ENCODE measurements around the gene PLVAP.
"Not testable (repeated sequence)": the region's sequence is repeated elsewhere in the genome, so short reads cannot be mapped to it uniquely, and the experiment has no call there.

The PLVAP gene

DNA sequence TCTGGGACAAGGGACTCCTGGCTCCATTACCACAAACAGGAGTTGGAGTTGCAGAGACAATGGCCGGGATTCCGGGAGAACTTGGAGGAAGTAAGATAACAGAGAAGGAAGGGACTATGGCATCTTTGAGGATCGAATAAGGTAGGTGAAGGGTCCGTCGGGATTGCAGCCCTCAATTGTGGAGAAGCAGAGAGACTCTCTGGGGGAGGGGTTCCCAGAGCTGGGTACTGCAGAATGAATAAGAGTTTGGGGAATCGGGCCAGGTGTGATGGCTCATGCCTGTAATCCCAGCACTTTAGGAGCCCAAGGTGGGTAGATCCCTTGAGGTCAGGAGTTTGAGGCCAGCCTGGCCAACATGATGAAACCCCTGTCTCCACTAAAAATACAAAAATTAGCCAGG is 24.5 kb upstream of the PLVAP start:
- no peak for DNase-seq (ENCODE audit: low read depth)

DNA sequence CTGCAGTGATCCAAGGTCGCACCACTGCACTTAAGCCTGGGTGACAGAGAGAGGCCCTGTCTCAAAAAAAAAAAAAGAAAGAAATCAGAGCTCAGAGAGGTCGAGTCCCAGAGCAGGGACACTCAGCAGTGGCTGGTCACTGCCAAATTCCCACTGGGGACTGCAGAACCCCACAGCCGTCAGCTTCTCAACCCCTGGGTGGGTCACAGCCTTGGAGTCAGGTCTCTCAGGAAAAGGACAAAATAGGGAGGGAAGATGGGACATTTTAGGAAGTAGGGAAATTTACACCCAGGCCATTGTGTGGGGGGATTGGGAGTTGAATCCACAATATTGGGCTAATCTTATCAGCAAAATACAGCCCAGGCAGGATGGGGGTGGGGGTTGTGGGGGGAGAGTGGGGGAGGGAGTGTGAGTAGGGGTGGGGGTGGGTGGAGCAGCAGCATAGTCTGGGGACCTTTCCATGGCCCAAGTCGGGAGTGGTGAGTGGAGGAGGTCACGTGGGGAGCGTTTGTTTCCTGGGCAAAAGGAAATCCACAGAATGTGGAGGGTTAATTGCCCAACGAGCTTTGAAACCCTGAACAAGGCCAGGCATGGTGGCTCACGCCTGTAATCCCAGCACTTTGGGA is 21.9 kb upstream of the PLVAP start:
- DNase-seq (ENCODE audit: low read depth) = no peak

DNA sequence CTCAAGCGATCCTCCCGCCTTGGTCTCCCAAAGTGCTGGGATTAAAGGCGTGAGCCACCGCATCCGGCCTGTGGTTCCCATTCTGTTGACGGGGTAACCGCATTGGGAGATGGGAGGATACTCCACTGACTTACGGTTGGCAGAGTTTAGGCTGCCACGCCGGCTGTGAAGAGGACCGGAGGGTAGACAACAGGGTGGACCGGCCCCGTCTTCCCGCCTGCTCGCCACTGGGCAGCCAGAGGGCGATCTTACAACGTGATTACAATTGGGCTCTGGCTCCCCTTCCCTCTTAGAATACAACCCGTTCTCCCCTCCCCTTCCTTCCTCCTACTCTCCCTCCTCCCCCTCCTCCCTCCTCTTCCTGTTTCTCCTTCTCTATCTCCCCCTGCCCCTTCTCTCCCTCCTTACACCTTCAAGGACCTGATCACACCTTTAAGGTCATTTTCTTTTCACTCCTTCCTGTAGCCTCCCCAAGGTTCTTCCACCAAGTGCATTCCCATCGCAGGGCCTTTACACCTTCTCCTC is 17.8 kb upstream of the PLVAP start:
- DNase-seq (ENCODE audit: low read depth) = peak; percentile 72

DNA sequence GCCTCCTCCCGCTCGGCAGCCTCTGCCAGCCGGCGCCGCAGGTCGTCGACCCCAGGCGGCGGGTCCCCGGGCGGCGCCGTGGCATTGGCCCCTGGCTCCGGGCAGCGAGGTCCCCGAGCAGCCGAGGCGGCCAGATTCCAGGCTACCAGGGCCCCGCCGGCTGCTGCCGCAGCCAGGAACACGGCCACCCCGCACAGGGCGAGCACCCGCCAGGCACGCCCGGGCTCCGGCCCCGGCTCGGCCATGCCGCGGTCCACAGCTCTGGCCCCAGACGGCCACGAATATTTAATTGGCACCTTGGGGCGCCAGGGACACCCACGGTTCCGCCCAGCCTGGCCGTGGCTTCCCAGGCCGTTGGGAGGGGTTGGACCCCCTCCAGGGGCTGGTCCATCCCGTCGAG is 16.8 kb upstream of the PLVAP start, which contains the start of gene CCDC194:
CCDC194 (minus strand) TSS at position 283 of the 400 bp plus-strand sequence; CDS start at position 245, 38 bp downstream.
- no peak for DNase-seq (ENCODE audit: low read depth)

DNA sequence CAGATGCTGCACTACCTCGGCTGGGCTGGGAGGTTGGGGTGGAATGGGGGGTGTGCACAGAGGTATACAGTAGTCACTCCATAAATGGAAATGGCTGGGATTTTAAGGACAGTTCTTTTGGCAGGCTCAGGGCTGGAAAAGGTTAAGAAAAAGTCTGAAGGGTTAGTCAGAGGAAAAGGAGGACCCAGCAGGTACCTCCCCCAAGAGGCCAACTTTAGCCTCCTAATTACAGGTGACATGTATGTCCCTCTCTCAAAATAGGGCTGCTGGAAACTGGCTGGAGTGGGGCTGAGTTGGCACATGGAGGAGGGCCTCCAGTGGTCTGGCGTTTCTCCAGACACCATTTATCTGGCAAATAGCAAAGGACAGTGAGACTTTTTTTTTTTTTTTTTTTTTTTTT is 15.9 kb upstream of the PLVAP start:
- no peak for DNase-seq (ENCODE audit: low read depth)

DNA sequence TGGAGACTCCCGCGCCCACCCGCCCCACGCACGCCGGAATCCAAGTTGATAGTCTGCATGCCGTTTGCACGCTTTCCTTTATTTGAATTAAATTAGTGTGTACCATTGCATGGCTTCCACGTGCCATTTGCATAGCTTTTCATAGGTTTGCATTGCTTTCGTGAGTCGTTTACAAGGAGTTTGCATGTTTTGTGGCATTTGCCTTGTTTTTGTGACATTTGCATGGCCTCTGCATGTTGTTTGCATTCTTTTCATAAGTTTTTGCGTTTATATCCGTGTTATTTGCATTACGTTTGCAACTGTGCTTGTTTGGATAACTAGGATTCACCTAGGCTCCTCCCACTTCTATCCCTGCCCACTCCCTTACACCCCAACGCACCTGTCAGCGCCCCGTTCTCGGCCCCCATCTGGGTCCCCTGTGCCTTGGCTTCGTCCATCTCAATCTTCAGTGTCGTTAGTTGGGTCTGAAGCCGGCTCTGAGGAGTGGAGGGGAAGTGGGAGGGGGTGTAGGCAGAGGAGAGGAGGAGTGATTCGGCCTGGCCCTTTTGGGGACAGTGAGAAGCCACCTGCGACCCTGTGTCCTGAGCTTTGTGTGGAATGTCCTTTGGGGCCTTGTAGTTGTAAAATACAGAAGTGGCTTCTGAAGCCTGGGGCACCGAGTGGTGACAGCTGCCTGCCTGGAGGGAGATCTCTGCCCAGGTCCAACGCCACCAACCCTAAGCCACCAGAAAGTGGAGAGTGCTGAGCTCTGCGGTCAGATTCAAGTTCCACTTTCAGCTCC is 14.4 kb upstream of the PLVAP start:
- DNase-seq (ENCODE audit: low read depth) = no peak

DNA sequence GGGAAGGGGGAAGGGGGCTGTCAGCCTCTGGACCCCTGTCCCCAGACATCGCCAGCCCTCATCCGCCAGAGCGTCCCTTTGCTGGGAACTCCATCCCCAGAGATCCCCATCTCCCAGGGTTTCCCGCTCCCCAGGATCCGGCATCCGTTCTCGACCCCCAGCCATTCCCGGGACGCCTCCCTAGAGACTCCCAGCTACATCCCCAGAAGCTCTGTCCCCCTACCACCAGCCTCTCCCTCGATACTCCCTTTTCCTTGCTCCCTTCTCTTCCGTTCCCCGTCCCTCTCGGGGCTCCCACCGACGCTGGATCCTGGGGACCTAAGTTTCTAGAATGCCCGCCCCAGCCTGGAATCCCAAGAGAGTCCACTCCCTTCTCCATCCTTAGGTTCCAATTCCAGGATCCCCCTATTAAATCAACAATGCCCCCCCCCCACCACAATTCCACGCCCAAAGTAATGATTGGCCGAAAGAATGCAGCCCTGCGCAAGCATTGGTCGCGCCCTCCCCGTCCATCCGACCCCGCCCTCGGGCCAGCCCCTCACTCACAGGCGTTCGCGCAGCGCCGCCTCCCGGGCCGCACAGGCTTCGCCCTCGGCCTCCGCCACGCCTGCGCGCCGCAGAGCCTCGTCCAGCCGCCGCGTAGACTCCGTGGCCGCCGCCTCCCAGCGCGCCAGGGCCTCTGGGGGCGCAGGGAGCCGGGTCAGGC is 13.7 kb upstream of the PLVAP start:
- peak; percentile 91 for DNase-seq (ENCODE audit: low read depth)

DNA sequence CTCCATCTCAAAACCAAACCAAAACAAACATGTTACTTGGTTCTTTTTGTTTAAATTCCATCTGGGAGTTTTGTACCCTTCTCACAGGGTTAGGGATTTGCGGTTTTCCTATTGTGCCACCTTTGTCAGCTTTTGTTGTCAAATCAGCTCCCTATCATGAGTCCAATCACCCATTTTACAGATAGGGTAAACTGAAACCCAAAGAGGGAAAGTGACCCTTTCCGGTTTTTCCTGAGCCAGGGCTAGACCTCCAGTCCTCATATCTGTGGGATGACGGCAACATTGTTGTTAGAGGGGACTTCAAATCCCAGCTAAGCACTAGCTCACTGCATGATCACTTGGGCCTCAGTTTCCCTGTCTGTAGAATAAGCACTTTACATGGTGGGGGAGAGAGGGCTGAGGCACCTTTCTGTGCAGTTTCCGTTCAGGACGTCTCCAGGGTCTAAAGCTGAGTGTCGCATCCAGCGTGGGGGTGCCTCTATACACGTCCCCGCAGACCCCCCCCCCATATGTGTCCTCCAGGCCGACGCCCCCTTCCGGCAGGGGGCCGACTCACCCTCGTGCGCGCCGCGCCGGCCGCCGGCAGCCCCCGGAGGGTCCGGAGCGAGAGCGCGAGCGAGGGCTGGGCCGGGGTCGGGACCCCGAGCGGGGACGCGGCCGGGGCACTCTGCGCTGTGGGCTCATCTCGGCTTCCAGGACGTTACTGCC is 13.0 kb upstream of the PLVAP start:
- no peak for DNase-seq (ENCODE audit: low read depth)

DNA sequence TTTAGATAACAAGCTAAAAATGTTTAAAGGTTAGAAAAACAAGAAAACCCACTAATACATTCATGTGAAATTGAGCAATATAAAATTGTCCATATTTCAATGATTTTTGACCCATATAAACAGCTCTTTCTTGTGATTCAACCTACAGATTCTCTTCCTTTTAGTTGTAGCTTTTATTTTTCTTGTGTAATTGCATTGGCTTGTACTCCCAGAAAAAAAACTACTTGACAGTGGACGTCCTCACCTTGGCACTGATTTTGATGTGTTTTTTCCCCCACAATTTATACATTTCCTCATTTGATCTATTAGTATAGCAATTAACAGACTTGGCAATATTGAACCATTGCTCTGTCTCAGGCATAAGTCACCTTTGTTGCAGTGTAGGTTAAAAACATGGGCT is 12.1 kb upstream of the PLVAP start:
- DNase-seq (ENCODE audit: low read depth) = no peak

DNA sequence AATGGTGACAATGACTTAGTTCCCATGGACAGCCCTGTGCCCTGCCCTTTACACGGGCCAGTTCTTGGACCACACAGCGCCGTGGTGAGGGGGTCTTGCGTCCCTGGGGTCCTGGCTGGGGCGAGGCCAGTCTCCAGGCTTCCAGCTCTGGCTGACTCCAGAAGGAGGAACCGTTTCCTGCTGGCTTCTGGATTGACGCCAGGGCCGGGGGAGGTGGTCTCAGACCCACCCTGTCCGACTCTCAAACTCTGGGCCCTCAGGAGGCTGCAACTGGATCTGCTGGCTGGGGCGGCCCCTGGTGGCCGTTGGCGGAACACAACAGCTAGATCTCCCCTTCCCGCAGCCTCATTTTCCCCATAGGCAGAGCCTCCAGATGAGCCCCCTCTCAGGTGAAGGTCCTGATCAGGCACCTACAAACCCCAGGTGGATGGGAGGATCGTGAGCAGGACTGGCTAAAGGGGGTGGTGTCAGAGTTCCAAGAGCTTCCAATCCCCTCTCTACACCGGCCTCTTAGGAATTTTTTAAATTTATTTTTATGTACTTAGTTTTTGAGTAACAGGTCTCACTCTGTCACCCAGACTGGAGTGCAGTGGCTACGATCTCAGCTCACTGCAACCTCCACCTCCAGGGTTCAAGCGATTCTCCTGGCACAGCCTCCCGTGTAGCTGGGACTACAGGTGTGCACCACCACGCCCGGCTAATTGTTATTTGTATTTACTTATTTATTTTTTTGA is 8.9 kb upstream of the PLVAP start:
- peak; percentile 58 for DNase-seq (ENCODE audit: low read depth)

DNA sequence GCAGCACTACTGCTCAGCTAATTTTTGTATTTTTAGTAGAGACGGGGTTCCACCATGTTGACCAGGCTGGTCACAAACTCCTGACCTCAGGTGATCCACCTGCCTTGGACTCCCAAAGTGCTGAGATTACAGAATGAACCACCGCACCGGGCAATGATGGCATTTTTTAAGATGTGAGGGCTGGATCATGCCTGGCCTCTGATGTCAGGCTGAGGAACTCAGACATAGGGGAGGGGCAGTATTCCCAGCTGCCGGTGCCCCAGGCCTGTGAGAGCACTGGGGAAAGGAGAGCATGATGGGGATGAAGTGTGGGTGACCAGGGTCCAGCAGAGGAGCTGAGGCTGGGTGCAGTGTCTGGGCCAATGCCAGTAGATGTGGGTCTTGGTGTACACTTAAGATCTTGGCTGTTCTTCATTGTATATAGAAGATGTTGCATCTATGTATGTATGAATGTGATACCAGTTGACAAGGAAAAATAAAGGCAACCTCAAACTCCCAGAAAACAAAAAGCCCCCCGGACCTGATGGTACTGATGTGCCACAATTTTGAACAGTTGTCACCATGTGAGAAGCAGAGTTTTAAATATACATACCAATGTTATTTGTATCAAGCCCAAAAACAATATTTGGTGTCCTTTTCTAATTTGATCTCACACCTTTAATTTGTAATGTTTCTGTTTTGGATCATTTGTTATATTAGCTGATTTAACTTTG is 3.4 kb upstream of the PLVAP start:
- DNase-seq (ENCODE audit: low read depth) = no peak

DNA sequence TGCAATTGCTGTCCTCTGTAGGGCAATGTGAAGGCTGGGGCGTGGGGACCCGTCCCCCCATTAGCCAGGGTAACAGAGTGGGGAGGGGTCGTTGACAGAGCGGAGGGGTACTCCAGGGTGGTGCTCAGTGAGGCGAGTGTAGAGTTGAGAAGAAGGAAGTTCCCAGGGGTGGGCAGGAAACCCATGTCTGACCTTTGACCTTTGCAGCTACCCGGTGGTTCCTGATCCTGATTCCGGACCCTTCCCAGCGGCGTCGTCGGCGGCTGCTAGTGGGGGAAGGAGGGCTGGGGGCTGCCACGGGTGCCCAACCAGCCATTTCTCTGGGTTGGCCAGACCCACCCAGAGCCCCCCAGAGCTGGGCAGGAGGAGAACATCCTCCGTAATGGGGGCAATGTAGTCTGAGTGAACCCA is 2.1 kb upstream of the PLVAP start:
- DNase-seq (ENCODE audit: low read depth) = no peak

DNA sequence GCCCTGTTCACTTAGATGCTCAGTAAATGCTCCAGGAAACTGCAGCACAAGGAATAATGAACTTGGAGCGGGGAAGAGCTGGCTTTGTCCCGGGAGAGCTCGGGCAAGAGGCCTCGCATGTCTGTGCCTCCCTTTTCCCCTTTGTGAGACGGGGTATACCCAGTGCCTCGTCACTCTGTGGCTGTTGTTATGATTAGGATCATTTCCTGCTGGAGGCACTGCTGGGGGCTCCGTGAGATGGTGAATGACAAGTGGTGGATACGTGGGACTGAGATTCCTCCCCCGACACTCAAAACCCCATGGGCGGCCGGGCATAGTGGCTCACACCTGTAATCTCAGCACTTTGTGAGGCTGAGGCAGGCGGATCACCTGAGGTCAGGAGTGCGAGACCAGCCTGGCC is 1.1 kb upstream of the PLVAP start:
- DNase-seq (ENCODE audit: low read depth) = no peak

DNA sequence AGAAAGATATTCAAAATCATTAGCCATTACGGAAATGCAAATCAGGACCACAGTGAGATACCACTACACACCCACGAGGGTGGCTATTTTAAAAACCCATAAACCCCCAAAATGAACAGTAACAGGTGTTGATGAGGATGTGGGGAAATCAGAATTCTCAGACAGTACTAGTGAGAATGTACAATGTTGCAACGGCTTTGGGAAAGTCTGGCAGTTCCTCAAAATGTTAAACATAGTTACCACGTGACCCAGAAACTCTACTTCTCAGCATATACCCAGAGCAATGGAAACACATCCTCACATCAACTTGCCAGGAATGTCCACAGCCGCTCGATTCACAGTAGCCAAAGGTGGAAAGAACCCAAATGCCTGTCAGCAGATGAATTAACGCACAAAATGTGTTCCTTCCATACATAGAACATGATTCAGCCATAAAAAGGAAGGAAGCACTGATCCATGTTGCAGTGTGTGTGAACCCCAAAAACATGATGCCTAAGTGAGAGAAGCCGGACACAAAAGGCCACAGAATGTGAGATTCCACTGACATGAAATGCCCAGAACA is 7.0 kb downstream of the PLVAP start:
- DNase-seq (ENCODE audit: low read depth) = no peak

DNA sequence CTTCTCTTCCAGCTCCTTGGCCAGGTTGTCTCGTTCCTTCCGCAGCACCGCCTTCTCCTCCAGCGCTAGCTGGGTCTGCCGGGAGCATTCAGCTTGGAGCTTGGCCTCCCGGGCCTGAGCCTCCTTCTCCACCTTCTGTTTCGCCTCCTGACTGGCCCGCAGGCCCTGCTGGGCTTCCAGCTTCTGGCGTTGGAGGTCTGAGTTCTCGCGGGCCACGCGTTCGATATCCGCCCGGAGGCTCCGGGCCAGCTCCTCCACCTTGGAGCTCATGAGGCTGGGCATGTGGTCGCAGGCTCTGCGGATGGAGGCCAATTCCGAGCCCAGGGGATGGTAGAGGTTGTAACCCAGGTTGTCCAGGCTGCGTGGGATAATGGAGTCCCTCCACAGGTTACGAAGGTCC is 11.8 kb downstream of the PLVAP start:
- DNase-seq (ENCODE audit: low read depth) = no peak

DNA sequence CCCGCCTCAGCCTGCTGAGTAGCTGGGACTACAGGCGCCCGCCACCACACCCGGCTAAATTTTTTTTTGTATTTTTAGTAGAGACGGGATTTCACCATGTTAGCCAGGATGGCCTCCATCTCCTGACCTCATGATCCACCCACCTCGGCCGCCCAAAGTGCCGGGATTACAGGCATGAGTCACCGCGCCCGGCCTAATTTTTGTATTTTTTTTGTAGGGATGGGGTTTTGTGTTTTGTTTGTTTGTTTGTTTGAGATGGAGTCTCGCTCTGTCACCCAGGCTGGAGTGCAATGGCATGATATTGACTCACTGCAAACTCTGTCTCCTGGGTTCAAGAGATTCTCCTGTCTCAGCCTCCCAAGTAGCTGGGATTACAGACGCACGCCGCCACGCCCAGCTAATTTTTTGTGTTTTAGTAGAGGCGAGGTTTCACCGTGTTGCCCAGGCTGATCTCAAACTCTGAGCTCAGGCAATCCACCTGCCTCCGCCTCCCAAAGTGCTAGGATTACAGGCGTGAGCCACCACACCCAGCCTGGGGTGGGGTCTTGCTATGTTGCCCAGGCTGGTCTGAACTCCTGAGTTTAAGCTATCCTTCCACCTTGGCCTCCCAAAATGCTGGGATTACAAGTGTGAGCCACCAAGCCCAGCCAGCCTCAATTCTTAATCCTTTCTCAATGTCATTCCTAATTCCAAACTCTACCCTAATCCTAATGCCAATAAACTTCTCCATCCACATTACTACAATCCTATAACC is 13.1 kb downstream of the PLVAP start:
- not testable (repeated sequence) for DNase-seq (ENCODE audit: low read depth)

DNA sequence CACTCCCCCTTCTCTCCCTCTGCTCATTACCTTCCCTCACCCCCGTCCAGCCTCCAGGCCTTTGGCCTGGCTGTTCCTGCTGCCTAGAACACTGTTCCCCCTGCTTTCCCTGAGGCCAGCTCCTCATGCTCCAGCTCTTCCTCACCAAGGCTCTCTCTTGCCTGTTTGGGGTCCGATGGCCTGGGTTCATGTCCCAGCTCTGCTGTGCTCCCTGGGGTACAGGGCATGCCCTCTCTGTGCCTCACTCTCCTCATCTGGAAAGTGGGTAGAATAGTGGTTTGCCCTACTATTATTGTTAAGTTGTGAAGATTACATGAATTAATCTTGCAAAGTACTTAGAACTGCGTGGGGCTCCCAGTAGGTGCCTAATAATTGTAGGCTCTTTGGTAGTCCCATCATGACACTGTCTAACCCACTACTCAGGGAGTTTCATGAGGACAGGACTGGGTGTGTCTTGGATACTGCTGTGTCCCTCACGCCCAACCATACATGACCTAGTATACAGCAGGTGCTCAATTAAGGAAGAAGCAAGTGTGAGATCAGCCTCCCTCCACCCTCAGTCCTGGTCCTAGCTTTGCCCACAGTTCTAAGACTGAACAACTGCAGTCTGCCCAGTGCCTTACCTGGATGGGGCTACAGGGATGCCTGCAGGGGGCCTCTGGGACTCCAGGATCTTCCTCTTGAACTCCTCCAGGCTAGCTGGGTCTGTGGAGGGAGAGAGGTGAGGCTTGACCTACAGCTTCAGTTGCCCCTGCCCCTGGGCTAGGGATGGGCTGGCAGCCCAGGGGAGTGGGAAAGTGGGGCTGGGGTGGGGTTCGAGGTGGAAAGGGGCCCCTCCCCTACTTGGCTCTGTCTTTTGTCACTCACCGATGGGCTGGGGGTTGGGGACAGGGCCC is 17.0 kb downstream of the PLVAP start:
- DNase-seq (ENCODE audit: low read depth) = no peak

DNA sequence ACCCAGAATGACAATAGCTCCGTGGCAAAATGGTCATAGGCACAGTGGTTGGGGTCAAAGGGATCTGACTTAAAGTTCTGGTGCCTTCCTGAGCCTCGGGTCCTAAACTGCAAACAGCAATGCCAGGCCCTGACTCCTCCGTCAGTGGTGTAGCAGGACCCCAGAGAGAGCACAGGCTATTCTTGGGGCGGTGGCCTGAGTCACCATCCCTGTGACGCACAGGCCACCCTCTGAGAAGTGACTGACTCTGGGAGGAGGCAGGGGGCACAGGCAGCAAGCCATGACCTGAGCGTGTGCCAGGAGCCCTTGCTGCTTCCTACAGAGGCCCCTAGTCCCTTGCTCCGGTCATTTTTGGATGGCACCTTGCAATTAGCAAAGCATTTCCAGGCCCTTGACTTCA is 18.7 kb downstream of the PLVAP start:
- DNase-seq (ENCODE audit: low read depth) = no peak

DNA sequence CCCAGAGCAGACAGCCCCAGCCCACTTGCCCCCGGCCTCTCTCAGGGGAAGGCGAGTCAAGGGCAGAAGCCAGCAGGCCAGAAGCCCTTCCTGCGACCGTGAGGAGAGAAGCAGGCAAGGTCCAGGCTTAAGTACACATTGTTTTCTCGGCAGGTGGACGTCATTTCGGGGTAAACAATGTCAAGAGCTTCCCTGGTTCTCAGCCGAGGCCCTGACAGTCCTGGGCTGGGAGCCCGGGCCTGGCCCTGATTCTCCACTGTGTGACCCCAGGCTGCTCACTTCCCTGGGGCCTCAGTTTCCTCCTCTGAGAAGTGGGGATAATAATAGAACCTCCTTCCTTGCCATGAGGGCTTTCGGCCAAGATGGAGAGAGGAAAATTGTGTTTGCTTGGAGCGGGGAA is 19.4 kb downstream of the PLVAP start:
- no peak for DNase-seq (ENCODE audit: low read depth)

Data from activated T-cell treated with anti-CD3 and anti-CD28 coated beads for 48 hours (primary cell).